ENCODE data around the gene BARHL1. TPM values are rescaled to one million over a fixed set of nuclear protein-coding genes. Genes with fewer than 3 reads are reported as not detected.
A peak's percentile ranks its signal among the peaks of the same experiment; 100 is the strongest.

BARHL1 gene
- total and polyA plus RNA-seq, 2 experiments from 2014 or later: not detected

DNA sequence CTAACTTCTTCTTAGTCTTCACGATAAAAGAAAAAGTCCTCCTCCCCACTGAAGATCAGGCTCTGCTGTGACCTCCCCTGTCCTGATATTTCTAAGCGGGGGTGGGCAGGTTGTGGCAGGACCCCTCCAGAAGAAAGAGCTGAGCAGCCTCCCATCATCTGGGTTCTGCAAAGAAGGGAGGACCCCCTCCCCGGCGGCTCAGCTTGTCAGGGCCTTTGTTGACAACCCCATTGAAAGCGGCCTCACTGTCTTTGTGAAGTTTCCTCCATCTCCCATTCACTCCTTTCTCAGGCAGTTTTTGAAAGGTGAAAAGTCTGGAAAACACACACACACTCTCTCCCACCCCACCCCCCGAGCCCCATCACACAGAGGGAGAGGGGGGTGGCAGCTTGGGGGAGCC lies 26.2 kb upstream of the BARHL1 start:
- ATAC-seq (peak; percentile 53), DNase-seq (ENCODE audit: low spot score) (no peak)
- TF ChIP-seq ZNF331 (CRISPR knock-in tag; IDR thresholded peaks at IDR 0.05; ENCODE audit: low read depth) (no peak), EZH2phosphoT487 (IDR thresholded peaks at IDR 0.05; ENCODE audit: unreplicated experiment) (no peak), JUNB (IDR thresholded peaks at IDR 0.05; ENCODE audit: unreplicated experiment) (no peak)
- TF ChIP-seq, protein P1, sequence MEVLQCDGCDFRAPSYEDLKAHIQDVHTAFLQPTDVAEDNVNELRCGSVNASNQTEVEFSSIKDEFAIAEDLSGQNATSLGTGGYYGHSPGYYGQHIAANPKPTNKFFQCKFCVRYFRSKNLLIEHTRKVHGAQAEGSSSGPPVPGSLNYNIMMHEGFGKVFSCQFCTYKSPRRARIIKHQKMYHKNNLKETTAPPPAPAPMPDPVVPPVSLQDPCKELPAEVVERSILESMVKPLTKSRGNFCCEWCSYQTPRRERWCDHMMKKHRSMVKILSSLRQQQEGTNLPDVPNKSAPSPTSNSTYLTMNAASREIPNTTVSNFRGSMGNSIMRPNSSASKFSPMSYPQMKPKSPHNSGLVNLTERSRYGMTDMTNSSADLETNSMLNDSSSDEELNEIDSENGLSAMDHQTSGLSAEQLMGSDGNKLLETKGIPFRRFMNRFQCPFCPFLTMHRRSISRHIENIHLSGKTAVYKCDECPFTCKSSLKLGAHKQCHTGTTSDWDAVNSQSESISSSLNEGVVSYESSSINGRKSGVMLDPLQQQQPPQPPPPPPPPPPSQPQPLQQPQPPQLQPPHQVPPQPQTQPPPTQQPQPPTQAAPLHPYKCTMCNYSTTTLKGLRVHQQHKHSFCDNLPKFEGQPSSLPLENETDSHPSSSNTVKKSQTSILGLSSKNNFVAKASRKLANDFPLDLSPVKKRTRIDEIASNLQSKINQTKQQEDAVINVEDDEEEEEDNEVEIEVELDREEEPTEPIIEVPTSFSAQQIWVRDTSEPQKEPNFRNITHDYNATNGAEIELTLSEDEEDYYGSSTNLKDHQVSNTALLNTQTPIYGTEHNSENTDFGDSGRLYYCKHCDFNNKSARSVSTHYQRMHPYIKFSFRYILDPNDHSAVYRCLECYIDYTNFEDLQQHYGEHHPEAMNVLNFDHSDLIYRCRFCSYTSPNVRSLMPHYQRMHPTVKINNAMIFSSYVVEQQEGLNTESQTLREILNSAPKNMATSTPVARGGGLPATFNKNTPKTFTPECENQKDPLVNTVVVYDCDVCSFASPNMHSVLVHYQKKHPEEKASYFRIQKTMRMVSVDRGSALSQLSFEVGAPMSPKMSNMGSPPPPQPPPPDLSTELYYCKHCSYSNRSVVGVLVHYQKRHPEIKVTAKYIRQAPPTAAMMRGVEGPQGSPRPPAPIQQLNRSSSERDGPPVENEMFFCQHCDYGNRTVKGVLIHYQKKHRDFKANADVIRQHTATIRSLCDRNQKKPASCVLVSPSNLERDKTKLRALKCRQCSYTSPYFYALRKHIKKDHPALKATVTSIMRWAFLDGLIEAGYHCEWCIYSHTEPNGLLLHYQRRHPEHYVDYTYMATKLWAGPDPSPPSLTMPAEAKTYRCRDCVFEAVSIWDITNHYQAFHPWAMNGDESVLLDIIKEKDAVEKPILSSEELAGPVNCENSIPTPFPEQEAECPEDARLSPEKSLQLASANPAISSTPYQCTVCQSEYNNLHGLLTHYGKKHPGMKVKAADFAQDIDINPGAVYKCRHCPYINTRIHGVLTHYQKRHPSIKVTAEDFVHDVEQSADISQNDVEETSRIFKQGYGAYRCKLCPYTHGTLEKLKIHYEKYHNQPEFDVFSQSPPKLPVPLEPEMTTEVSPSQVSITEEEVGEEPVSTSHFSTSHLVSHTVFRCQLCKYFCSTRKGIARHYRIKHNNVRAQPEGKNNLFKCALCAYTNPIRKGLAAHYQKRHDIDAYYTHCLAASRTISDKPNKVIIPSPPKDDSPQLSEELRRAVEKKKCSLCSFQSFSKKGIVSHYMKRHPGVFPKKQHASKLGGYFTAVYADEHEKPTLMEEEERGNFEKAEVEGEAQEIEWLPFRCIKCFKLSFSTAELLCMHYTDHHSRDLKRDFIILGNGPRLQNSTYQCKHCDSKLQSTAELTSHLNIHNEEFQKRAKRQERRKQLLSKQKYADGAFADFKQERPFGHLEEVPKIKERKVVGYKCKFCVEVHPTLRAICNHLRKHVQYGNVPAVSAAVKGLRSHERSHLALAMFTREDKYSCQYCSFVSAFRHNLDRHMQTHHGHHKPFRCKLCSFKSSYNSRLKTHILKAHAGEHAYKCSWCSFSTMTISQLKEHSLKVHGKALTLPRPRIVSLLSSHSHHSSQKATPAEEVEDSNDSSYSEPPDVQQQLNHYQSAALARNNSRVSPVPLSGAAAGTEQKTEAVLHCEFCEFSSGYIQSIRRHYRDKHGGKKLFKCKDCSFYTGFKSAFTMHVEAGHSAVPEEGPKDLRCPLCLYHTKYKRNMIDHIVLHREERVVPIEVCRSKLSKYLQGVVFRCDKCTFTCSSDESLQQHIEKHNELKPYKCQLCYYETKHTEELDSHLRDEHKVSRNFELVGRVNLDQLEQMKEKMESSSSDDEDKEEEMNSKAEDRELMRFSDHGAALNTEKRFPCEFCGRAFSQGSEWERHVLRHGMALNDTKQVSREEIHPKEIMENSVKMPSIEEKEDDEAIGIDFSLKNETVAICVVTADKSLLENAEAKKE (CRISPR knock-in tag; IDR thresholded peaks at IDR 0.05): no peak
- peaks cover 5% of the 10 kb centered on the region for H3K27me3 Mint-ChIP-seq (ENCODE audit: insufficient read depth, low read depth, poor library complexity)
- Histone ChIP-seq H3K36me3 (ENCODE audit: insufficient read depth) (no peaks in the 10 kb centered on the region), H3K27ac (ENCODE audit: low read depth) (no peak overlapping the region), H3K79me2 (replicated peaks; ENCODE audit: insufficient read depth) (no peaks in the 10 kb centered on the region), H3K9me2 (ENCODE audit: insufficient read depth) (no peaks in the 10 kb centered on the region), H3K4me3 (no peak overlapping the region), H4K20me1 (replicated peaks; ENCODE audit: insufficient read depth) (no peaks in the 10 kb centered on the region), H3F3A (replicated peaks; ENCODE audit: low read depth) (no peaks in the 10 kb centered on the region), H3K27me3 (ENCODE audit: insufficient read depth) (no peaks in the 10 kb centered on the region), H3K4me1 (ENCODE audit: insufficient read depth) (peaks cover 5% of the 10 kb centered on the region; the same call in 1 of the 2 replicates), H3K4me2 (no peak overlapping the region), H2AFZ (no peak overlapping the region)
- no peak overlapping the region for H3K4me3 Mint-ChIP-seq
- H3K9me3 Mint-ChIP-seq: peaks cover 12% of the 10 kb centered on the region
- no peak overlapping the region for H3K27ac Mint-ChIP-seq
- H3K36me3 Mint-ChIP-seq (ENCODE audit: low read depth): peaks cover 5% of the 10 kb centered on the region
- H3K4me1 Mint-ChIP-seq: peaks cover 16% of the 10 kb centered on the region

DNA sequence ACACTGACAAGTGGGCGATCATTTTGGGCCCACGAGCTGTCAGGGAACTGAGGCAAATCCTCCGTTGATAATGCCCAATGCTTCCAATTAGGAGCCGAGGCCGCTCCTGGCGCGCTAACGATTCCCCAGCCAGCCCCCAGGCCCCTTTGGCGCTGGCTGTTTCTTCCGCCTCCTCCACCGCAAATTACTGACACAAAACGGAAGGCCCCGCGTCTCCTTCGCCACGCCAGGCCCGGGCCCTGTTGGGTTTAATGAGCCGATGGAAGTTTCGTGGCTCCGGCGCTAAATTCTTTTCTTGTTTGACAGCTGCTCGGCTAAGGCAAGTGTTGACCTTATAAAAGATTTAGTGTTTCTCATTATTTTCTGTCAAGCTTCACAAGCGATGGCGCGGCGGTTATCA lies 25.7 kb upstream of the BARHL1 start:
- Histone ChIP-seq H2AFZ (no peak overlapping the region), H3K36me3 (ENCODE audit: insufficient read depth) (no peaks in the 10 kb centered on the region), H3K4me3 (no peak overlapping the region), H3K4me1 (ENCODE audit: insufficient read depth) (peaks cover 5% of the 10 kb centered on the region; the same call in 1 of the 2 replicates), H3K9me2 (ENCODE audit: insufficient read depth) (no peaks in the 10 kb centered on the region), H3K27ac (ENCODE audit: low read depth) (no peak overlapping the region), H3K4me2 (no peak overlapping the region), H3K27me3 (ENCODE audit: insufficient read depth) (no peaks in the 10 kb centered on the region), H3K79me2 (replicated peaks; ENCODE audit: insufficient read depth) (no peaks in the 10 kb centered on the region), H4K20me1 (replicated peaks; ENCODE audit: insufficient read depth) (no peaks in the 10 kb centered on the region), H3F3A (replicated peaks; ENCODE audit: low read depth) (no peaks in the 10 kb centered on the region)
- peaks cover 12% of the 10 kb centered on the region for H3K9me3 Mint-ChIP-seq
- peaks cover 4% of the 10 kb centered on the region for H3K27me3 Mint-ChIP-seq (ENCODE audit: insufficient read depth, low read depth, poor library complexity)
- H3K27ac Mint-ChIP-seq: no peak overlapping the region
- peaks cover 17% of the 10 kb centered on the region for H3K4me1 Mint-ChIP-seq
- DNase-seq (ENCODE audit: low spot score) (no peak), ATAC-seq (no peak; the same call in 2 of the 3 replicates)
- no peak overlapping the region for H3K4me3 Mint-ChIP-seq
- peaks cover 5% of the 10 kb centered on the region for H3K36me3 Mint-ChIP-seq (ENCODE audit: low read depth)
- TF ChIP-seq ZNF114 (CRISPR knock-in tag; IDR thresholded peaks at IDR 0.05): no peak
- no peak for TF ChIP-seq POLR2AphosphoS5 (IDR thresholded peaks at IDR 0.05; ENCODE audit: low read depth)
- TF ChIP-seq NANOG (IDR thresholded peaks at IDR 0.05; ENCODE audit: borderline replicate concordance): no peak
- TF ChIP-seq CREB1 (CRISPR knock-in tag; IDR thresholded peaks at IDR 0.05; ENCODE audit: low read depth): no peak
- TF ChIP-seq, protein P1 (CRISPR knock-in tag; IDR thresholded peaks at IDR 0.05): no peak
